ENCODE results near the gene CAPN12. TPM values are rescaled to one million over a fixed set of nuclear protein-coding genes. Genes with fewer than 3 reads are reported as not detected.
"Not testable (repeated sequence)": the region's sequence is repeated elsewhere in the genome, so short reads cannot be mapped to it uniquely, and the experiment has no call there.

CAPN12 gene
- total and polyA plus RNA-seq, 4 donors, result 0.69 to 2.8 (median 1.8) TPM

DNA sequence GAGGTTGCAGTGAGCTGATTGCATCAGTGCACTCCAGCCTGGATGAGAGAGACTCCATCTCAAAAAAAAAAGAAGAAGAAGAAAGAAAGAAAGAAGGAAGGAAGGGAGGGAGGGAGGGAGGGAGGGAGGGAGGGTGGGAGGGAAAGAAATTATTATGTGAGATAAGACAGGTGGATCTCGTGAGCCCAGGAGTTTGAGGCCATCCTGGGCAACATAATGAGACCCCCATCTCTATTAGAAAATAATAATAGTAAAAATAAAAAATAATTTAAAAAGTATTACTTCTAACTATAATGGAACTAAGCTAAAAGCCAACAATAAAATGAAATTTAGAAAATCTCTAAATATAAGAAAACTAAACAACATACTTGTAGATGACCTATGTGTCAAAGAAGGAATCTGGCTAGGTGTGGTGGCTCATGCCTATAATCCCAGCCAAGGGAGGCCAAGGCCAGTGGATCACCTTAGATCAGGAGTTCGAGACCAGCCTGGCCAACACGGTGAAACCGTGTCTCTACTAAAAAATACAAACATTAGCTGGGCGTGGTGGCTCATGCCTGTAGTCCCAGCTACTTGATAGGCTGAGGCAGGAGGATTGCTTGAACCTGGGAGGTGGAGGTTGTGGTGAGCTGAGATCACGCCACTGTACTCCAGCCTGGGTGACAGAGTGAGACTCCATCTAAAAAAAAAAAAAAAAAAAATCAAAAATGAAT lies 16.7 kb upstream of the CAPN12 start:
- H3K4me3 ChIP-seq (ENCODE audit: low read depth, low read length); H3K27me3 ChIP-seq (ENCODE audit: control insufficient read depth, insufficient read depth, low read length); H3K4me1 ChIP-seq (ENCODE audit: control insufficient read depth, insufficient read depth, low read length); H3K27ac ChIP-seq (ENCODE audit: low read depth, low read length); H3K36me3 ChIP-seq (ENCODE audit: control insufficient read depth, insufficient read depth, low read length); H3K9me3 ChIP-seq (ENCODE audit: control insufficient read depth, insufficient read depth, low read length); DNase-seq (ENCODE audit: low read depth in 4 of 6, low spot score in 6 of 6): not testable (repeated sequence)
- WGBS (ENCODE audit: insufficient coverage), result 92% methylated on average over 2 of the region's 6 CpGs

DNA sequence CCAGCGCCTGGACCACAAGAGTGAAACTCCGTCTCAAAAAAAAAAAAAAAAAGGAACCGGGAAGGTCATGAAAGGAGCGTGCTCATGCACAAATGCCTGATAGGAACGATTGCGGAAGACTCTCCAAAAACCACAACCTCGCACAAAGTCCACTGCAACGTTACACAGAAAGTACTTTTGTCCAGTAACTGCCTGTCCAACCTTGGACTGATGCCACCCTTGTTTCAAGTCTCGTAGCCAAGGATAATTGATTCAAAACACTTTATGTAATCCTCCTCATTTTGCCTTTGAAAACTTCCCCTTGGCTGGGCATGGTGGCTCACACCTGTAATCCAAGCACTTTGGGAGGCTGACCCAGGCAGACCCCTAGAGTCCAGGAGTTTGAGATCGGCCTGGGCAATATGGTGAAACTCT lies 15.3 kb upstream of the CAPN12 start:
- Histone ChIP-seq H3K4me1 (ENCODE audit: control insufficient read depth, insufficient read depth, low read length) (no peaks in the 10 kb centered on the region), H3K9me3 (ENCODE audit: control insufficient read depth, insufficient read depth, low read length) (no peaks in the 10 kb centered on the region), H3K4me3 (ENCODE audit: low read depth, low read length) (no peak overlapping the region), H3K27me3 (ENCODE audit: control insufficient read depth, insufficient read depth, low read length) (no peaks in the 10 kb centered on the region), H3K27ac (ENCODE audit: low read depth, low read length) (no peak overlapping the region), H3K36me3 (ENCODE audit: control insufficient read depth, insufficient read depth, low read length) (no peaks in the 10 kb centered on the region)
- WGBS (ENCODE audit: insufficient coverage), result 71% methylated on average over 9 of the region's 10 CpGs
- DNase-seq (ENCODE audit: low read depth in 4 of 6, low spot score in 6 of 6), result no peak

DNA sequence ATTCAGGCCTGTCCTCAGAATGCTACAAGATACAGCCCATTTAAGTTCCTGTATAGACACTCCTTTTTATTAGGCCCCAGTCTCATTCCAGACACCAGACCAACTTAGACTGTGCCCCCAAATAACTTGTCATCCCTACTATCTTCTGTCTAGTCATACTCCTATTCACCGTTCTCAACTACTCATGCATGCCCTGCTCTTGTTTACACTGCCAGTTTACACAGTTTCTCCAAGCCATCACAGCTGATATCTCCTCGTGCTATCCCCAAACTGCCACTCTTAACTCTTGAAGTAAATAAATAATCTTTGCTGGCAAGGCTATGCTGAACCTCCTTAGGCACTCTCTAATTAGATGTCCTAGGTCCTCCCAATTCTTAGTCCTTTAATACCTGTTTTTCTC lies 9.9 kb upstream of the CAPN12 start:
- DNase-seq (ENCODE audit: low read depth in 4 of 6, low spot score in 6 of 6); H3K9me3 ChIP-seq (ENCODE audit: control insufficient read depth, insufficient read depth, low read length); H3K27me3 ChIP-seq (ENCODE audit: control insufficient read depth, insufficient read depth, low read length); H3K4me3 ChIP-seq (ENCODE audit: low read depth, low read length); H3K4me1 ChIP-seq (ENCODE audit: control insufficient read depth, insufficient read depth, low read length); H3K27ac ChIP-seq (ENCODE audit: low read depth, low read length); H3K36me3 ChIP-seq (ENCODE audit: control insufficient read depth, insufficient read depth, low read length): not testable (repeated sequence)
- WGBS (ENCODE audit: insufficient coverage), result no CpG with 5 or more reads among the region's 2 CpGs

DNA sequence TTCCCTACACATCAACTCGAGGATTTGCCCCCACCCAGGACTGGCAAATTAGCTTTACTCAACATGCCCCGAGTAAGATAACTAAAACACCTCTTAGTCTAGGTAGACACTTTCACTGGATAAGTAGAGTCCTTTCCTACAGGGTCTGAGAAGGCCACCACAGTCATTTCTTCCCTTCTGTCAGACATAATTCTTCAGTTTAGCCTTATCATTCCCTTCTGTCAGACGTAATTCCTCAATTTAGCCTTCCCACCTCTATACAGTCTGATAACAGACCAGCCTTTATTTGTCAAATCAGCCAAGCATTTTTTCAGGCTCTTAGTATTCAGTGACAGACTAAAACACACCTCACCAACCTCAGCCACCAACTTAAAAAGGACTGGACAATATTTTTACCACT lies 9.5 kb upstream of the CAPN12 start:
- WGBS (ENCODE audit: insufficient coverage), result 78% methylated on average over 3 of the region's 3 CpGs

GRCh38 chr19:38745316-38745715 lies 1.0 kb upstream of the CAPN12 start:
- no peaks in the 10 kb centered on the region for H3K27me3 ChIP-seq (ENCODE audit: control insufficient read depth, insufficient read depth, low read length)
- 68% methylated on average over 6 of the region's 7 CpGs for WGBS (ENCODE audit: insufficient coverage)
- no peak overlapping the region for H3K27ac ChIP-seq (ENCODE audit: low read depth, low read length)
- H3K4me3 ChIP-seq (ENCODE audit: low read depth, low read length), result no peak overlapping the region
- no peaks in the 10 kb centered on the region for H3K9me3 ChIP-seq (ENCODE audit: control insufficient read depth, insufficient read depth, low read length)
- H3K36me3 ChIP-seq (ENCODE audit: control insufficient read depth, insufficient read depth, low read length), result no peaks in the 10 kb centered on the region
- DNase-seq (ENCODE audit: low read depth in 4 of 6, low spot score in 6 of 6), result no peak
- no peaks in the 10 kb centered on the region for H3K4me1 ChIP-seq (ENCODE audit: control insufficient read depth, insufficient read depth, low read length)

More for the DNA sequence above, 9.5 kb upstream of the CAPN12 start:
- H3K9me3 ChIP-seq (ENCODE audit: control insufficient read depth, insufficient read depth, low read length); H3K27me3 ChIP-seq (ENCODE audit: control insufficient read depth, insufficient read depth, low read length); H3K4me1 ChIP-seq (ENCODE audit: control insufficient read depth, insufficient read depth, low read length); H3K4me3 ChIP-seq (ENCODE audit: low read depth, low read length); H3K27ac ChIP-seq (ENCODE audit: low read depth, low read length); H3K36me3 ChIP-seq (ENCODE audit: control insufficient read depth, insufficient read depth, low read length); DNase-seq (ENCODE audit: low read depth in 4 of 6, low spot score in 6 of 6): not testable (repeated sequence)

- 98% methylated on average over 5 of the region's 6 CpGs for WGBS (ENCODE audit: insufficient coverage)
- Histone ChIP-seq H3K27me3 (ENCODE audit: control insufficient read depth, insufficient read depth, low read length) (no peaks in the 10 kb centered on the region), H3K4me3 (ENCODE audit: low read depth, low read length) (no peak overlapping the region), H3K9me3 (ENCODE audit: control insufficient read depth, insufficient read depth, low read length) (no peaks in the 10 kb centered on the region), H3K27ac (ENCODE audit: low read depth, low read length) (no peak overlapping the region), H3K36me3 (ENCODE audit: control insufficient read depth, insufficient read depth, low read length) (no peaks in the 10 kb centered on the region), H3K4me1 (ENCODE audit: control insufficient read depth, insufficient read depth, low read length) (no peaks in the 10 kb centered on the region)
- DNase-seq (ENCODE audit: low read depth in 4 of 6, low spot score in 6 of 6), result no peak
These were observed 600 bp upstream of the CAPN12 start for GRCh38 chr19:38744874-38745273.

DNA sequence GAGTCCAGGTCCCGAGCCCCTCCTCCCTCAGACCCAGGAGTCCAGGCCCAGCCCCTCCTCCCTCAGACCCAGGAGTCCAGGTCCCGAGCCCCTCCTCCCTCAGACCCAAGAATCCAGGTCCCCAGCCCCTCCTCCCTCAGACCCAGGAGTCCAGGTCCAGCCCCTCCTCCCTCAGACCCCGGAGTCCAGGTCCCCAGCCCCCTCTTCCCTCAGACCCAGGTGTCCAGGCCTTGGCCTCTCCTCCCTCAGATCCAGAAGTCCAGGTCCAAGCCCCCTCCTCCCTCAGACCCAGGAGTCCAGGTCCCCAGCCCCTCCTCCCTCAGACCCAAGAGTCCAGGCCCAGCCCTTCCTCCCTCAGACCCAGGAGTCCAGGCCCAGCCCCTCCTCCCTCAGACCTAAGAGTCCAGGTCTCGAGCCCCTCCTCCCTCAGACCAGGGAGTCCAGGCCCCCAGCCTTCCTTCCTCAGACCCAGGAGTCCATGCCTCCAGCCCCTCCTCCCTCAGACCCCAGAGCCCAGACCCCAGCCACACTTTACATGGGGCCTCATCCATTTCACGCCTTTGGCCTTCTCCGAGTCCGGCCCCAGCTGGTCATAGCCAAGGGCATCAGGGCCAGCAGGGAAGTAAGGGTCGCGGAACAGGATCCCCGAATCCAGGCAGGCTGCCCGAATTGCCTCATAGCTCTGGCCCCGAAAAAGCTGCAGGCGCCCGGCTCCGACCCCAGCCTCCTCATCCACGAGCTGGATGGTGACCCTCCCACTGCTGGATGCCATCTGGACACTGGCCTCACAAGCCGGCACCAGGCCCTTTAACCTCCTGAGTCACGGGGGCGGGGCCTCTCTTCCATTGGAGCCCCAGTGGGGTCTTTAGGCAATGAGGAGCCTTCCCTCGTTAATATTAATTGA lies 628 bp downstream of the CAPN12 start:
- 66% methylated on average over 19 of the region's 20 CpGs for WGBS (ENCODE audit: insufficient coverage)
- no peaks in the 10 kb centered on the region for H3K27me3 ChIP-seq (ENCODE audit: control insufficient read depth, insufficient read depth, low read length)
- no peaks in the 10 kb centered on the region for H3K4me1 ChIP-seq (ENCODE audit: control insufficient read depth, insufficient read depth, low read length)
- no peaks in the 10 kb centered on the region for H3K36me3 ChIP-seq (ENCODE audit: control insufficient read depth, insufficient read depth, low read length)
- H3K9me3 ChIP-seq (ENCODE audit: control insufficient read depth, insufficient read depth, low read length), result no peaks in the 10 kb centered on the region
- no peak overlapping the region for H3K4me3 ChIP-seq (ENCODE audit: low read depth, low read length)
- DNase-seq (ENCODE audit: low read depth in 4 of 6, low spot score in 6 of 6), result no peak
- H3K27ac ChIP-seq (ENCODE audit: low read depth, low read length), result no peak overlapping the region

DNA sequence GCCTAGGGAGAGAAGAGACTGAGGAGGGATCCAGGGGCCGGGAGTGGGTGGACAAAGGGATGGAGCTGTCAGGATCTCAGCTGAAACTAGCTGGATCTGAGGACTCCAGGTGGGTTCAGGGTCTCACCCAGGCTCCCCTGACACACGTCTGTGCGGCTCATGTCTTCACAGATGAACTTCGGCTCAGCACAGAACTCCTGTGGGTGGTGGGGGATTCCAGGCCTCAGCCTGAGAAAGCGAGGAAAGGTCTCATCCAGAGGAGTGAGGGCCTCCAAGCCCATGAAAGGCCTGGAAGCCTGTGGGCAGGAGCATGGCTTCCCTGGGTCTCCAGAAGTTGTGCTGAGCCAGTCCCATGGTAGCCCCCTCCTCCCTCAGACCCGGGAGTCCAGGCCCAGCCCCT lies 1.4 kb downstream of the CAPN12 start:
- Histone ChIP-seq H3K36me3 (ENCODE audit: control insufficient read depth, insufficient read depth, low read length) (no peaks in the 10 kb centered on the region), H3K9me3 (ENCODE audit: control insufficient read depth, insufficient read depth, low read length) (no peaks in the 10 kb centered on the region), H3K4me1 (ENCODE audit: control insufficient read depth, insufficient read depth, low read length) (no peaks in the 10 kb centered on the region), H3K27ac (ENCODE audit: low read depth, low read length) (no peak overlapping the region), H3K4me3 (ENCODE audit: low read depth, low read length) (no peak overlapping the region), H3K27me3 (ENCODE audit: control insufficient read depth, insufficient read depth, low read length) (no peaks in the 10 kb centered on the region)
- WGBS (ENCODE audit: insufficient coverage), result 74% methylated on average over 6 of the region's 6 CpGs
- no peak for DNase-seq (ENCODE audit: low read depth in 4 of 6, low spot score in 6 of 6)

- no peak for DNase-seq (ENCODE audit: low read depth in 4 of 6, low spot score in 6 of 6)
- no peak overlapping the region for H3K27ac ChIP-seq (ENCODE audit: low read depth, low read length)
- peaks cover 5% of the 10 kb centered on the region for H3K27me3 ChIP-seq (ENCODE audit: control insufficient read depth, insufficient read depth, low read length)
- no peak overlapping the region for H3K4me3 ChIP-seq (ENCODE audit: low read depth, low read length)
- H3K9me3 ChIP-seq (ENCODE audit: control insufficient read depth, insufficient read depth, low read length), result no peaks in the 10 kb centered on the region
- H3K4me1 ChIP-seq (ENCODE audit: control insufficient read depth, insufficient read depth, low read length), result no peaks in the 10 kb centered on the region
- 95% methylated on average over 9 of the region's 9 CpGs for WGBS (ENCODE audit: insufficient coverage)
- no peaks in the 10 kb centered on the region for H3K36me3 ChIP-seq (ENCODE audit: control insufficient read depth, insufficient read depth, low read length)
These were observed 2.0 kb downstream of the CAPN12 start for GRCh38 chr19:38742296-38742695.

GRCh38 chr19:38741670-38742069 lies 2.6 kb downstream of the CAPN12 start:
- Histone ChIP-seq H3K27ac (ENCODE audit: low read depth, low read length) (no peak overlapping the region), H3K4me3 (ENCODE audit: low read depth, low read length) (no peak overlapping the region), H3K9me3 (ENCODE audit: control insufficient read depth, insufficient read depth, low read length) (no peaks in the 10 kb centered on the region), H3K27me3 (ENCODE audit: control insufficient read depth, insufficient read depth, low read length) (peaks cover 7% of the 10 kb centered on the region), H3K4me1 (ENCODE audit: control insufficient read depth, insufficient read depth, low read length) (peaks cover under 1% of the 10 kb centered on the region), H3K36me3 (ENCODE audit: control insufficient read depth, insufficient read depth, low read length) (no peaks in the 10 kb centered on the region)
- DNase-seq (ENCODE audit: low read depth in 4 of 6, low spot score in 6 of 6), result no peak
- WGBS (ENCODE audit: insufficient coverage), result 96% methylated on average over 15 of the region's 15 CpGs

Measured in spinal cord (tissue), 10 donors.